ENCODE measurements around the gene TTC33. TPM values are rescaled to one million over a fixed set of nuclear protein-coding genes. Genes with fewer than 3 reads are reported as not detected.

TTC33 gene
- total RNA-seq, 4 donors from 2014 or later, result 11.3 to 19.0 (median 14.9) TPM

DNA sequence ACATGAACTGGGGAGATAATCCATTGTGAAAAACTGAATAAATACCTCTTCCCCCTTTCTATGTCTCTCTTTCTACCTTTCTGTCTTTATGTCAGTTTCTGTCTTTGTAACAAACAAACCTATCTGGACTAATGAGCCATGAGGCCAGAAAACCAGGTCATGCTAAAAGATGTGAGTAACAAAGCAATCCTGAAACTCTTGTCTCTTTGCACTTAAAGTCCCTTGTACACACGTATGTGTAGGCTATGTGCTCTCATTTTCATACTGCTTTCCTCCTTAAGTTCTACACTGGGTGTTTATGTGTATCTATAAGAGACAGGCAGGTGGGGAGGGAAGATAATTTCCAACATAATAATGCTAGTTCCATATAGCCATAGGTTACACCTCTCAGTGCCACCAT lies 199.9 kb downstream of the TTC33 start:
- no peak for TF ChIP-seq POLR2A (IDR thresholded peaks at IDR 0.05)
- TF ChIP-seq, protein P1, sequence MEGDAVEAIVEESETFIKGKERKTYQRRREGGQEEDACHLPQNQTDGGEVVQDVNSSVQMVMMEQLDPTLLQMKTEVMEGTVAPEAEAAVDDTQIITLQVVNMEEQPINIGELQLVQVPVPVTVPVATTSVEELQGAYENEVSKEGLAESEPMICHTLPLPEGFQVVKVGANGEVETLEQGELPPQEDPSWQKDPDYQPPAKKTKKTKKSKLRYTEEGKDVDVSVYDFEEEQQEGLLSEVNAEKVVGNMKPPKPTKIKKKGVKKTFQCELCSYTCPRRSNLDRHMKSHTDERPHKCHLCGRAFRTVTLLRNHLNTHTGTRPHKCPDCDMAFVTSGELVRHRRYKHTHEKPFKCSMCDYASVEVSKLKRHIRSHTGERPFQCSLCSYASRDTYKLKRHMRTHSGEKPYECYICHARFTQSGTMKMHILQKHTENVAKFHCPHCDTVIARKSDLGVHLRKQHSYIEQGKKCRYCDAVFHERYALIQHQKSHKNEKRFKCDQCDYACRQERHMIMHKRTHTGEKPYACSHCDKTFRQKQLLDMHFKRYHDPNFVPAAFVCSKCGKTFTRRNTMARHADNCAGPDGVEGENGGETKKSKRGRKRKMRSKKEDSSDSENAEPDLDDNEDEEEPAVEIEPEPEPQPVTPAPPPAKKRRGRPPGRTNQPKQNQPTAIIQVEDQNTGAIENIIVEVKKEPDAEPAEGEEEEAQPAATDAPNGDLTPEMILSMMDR (IDR thresholded peaks at IDR 0.05), result no peak
- peaks cover 0 to 5% (median 0%) of the 10 kb centered on the region in 4 donors for H3K4me1 ChIP-seq
- H3K27me3 ChIP-seq, result no peaks in the 10 kb centered on the region
- H3K36me3 ChIP-seq, result no peaks in the 10 kb centered on the region
- no peak overlapping the region for H3K27ac ChIP-seq
- no peak overlapping the region for H3K4me3 ChIP-seq
- no peak for DNase-seq
- no peaks in the 10 kb centered on the region for H3K9me3 ChIP-seq

DNA sequence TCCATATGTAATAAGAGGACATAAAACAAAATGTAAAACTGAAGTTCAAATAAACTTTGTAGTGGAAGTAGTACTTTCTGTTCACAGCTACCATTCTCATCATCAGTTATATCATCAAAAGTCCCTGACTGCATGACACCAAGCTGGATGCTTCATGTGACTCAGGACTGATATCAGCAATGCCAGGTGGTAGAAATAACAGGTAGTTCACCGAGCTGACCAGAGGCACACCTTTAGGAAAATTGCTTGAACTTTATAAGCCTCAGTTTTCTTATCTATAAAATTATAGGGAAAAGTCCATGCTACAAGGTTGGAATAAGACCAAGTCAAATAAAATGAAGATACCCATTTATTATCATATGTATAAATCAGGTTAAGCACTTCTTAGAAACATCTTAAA lies 200.9 kb downstream of the TTC33 start:
- peak overlapping the region in 1 of 4 donors; percentile 67 for H3K27ac ChIP-seq
- H3K4me3 ChIP-seq, result no peak overlapping the region
- H3K36me3 ChIP-seq, result no peaks in the 10 kb centered on the region
- H3K9me3 ChIP-seq, result no peaks in the 10 kb centered on the region
- TF ChIP-seq POLR2A (IDR thresholded peaks at IDR 0.05), result no peak
- TF ChIP-seq, protein P1 (IDR thresholded peaks at IDR 0.05), result peak in 1 of 6 experiments; percentile 13
- H3K27me3 ChIP-seq, result no peaks in the 10 kb centered on the region
- peak in 2 of 3 donors; percentile 53 to 71 for DNase-seq
- H3K4me1 ChIP-seq, result peaks cover 0 to 5% (median 0%) of the 10 kb centered on the region in 4 donors

DNA sequence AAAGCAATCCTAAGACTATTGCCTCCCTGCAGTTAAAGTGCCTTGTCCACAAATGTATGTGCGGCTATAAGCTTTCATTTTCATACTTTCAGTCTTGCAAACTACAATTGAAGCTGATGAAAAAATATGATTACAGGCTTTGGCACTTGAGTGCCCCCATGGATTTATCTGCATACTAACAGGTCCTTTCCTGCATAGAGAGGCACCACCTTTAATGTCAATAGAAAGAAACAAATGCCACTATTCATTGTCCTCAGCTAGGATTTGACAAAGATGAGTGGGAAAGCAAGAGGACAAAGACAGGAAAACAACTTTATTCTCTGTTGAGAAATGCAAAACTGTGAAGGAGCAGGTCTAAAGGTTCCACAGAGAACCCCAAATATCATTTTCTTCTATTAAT lies 201.7 kb downstream of the TTC33 start:
- DNase-seq, result no peak
- no peaks in the 10 kb centered on the region for H3K36me3 ChIP-seq
- no peaks in the 10 kb centered on the region for H3K9me3 ChIP-seq
- H3K4me3 ChIP-seq, result no peak overlapping the region
- TF ChIP-seq, protein P1 (IDR thresholded peaks at IDR 0.05), result no peak
- no peak for TF ChIP-seq POLR2A (IDR thresholded peaks at IDR 0.05)
- H3K27ac ChIP-seq, result peak overlapping the region in 1 of 4 donors; percentile 67
- no peaks in the 10 kb centered on the region for H3K27me3 ChIP-seq
- peaks cover 0 to 5% (median 0%) of the 10 kb centered on the region in 4 donors for H3K4me1 ChIP-seq

DNA sequence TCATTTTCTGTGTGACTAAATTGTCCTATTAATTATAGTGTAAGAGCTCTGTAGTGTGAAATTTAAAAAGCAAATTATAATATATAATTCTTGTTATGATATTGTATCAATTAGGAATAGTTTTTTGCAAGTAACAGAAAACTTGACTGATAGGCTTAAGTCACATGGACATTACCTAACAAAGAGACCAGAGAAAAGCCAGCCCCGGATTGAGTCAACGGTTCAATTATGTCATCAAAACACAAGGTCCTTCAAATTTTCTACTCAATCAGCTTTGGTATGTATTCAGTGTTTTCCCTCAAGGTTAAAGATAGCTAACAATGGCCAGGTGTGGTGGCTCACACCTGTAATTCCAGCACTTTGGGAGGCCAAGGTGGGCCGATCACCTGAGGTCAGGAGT lies 202.8 kb downstream of the TTC33 start:
- Histone ChIP-seq H3K9me3 (no peaks in the 10 kb centered on the region), H3K4me1 (peaks cover 0 to 5% (median 0%) of the 10 kb centered on the region in 4 donors), H3K36me3 (no peaks in the 10 kb centered on the region), H3K27me3 (no peaks in the 10 kb centered on the region), H3K27ac (no peak overlapping the region), H3K4me3 (no peak overlapping the region)
- TF ChIP-seq, protein P1 (IDR thresholded peaks at IDR 0.05), result no peak
- no peak for TF ChIP-seq POLR2A (IDR thresholded peaks at IDR 0.05)
- no peak for DNase-seq

DNA sequence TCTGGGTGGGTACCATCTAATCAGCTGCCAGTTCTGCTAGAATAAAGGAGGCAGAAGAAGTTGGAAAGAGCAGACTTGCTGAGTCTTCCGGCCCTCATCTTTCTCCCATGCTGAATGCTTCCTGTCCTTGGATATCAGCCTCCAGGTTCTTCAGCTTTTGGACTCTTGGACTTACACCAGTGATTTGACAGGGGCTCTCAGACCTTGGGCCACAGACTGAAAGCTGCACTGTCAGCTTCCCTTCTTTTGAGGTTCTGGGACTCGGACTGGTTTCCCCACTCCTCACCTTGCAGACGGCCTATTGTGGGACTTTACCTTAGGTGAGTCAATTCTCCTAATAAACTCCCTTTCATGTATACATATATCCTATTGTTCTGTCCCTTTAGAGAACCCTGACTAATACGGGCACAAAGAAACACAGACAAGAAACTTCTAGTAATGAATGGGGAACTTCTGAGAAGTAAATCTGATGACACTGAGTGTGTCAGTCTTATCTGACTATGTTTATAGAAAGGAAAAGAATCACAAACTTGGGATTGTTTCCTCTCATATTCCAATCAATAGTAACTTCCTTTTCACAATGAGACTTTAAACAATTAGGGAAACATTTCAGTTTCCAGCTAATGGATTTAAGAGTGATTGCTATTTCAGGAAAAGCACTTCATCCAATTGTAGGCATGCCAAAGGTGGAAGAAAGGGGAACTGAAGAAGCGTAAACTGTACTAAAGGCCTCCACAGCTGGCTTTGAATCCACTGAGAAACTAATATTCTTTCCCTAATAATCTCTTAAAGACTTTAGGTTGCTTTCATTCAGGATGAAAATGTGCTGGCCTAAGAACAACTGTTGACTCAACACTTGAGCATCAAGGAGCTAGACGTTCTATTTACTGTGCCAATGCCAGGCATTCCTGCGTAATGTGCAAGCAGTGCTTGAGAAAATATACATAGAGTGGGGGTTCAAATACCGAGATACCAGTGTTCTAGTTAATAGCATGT lies 204.0 kb downstream of the TTC33 start:
- no peak overlapping the region for H3K4me3 ChIP-seq
- DNase-seq, result no peak
- H3K36me3 ChIP-seq, result no peaks in the 10 kb centered on the region
- no peak overlapping the region for H3K27ac ChIP-seq
- TF ChIP-seq, protein P1 (IDR thresholded peaks at IDR 0.05), result no peak
- TF ChIP-seq POLR2A (IDR thresholded peaks at IDR 0.05), result no peak
- H3K4me1 ChIP-seq, result peaks cover 0 to 5% (median 0%) of the 10 kb centered on the region in 4 donors
- H3K27me3 ChIP-seq, result no peaks in the 10 kb centered on the region
- no peaks in the 10 kb centered on the region for H3K9me3 ChIP-seq

All from Peyer's patch (tissue), 4 donors.